GM18498 (cell line): Measurements from ENCODE around the gene ANKRD36.
A peak's percentile ranks its signal among the peaks of the same experiment; 100 is the strongest.
"Not testable (repeated sequence)": the region's sequence is repeated elsewhere in the genome, so short reads cannot be mapped to it uniquely, and the experiment has no call there.

Source experiments
- ATAC-seq: cut with Tn5 transposase; IDR thresholded peaks from one replicate; pipeline ENCODE4 v1.9.1; 2021; ENCODE audit warnings: mild to moderate bottlenecking, moderate library complexity; ENCODE audit not compliant: unreplicated experiment

The ANKRD36 gene

DNA sequence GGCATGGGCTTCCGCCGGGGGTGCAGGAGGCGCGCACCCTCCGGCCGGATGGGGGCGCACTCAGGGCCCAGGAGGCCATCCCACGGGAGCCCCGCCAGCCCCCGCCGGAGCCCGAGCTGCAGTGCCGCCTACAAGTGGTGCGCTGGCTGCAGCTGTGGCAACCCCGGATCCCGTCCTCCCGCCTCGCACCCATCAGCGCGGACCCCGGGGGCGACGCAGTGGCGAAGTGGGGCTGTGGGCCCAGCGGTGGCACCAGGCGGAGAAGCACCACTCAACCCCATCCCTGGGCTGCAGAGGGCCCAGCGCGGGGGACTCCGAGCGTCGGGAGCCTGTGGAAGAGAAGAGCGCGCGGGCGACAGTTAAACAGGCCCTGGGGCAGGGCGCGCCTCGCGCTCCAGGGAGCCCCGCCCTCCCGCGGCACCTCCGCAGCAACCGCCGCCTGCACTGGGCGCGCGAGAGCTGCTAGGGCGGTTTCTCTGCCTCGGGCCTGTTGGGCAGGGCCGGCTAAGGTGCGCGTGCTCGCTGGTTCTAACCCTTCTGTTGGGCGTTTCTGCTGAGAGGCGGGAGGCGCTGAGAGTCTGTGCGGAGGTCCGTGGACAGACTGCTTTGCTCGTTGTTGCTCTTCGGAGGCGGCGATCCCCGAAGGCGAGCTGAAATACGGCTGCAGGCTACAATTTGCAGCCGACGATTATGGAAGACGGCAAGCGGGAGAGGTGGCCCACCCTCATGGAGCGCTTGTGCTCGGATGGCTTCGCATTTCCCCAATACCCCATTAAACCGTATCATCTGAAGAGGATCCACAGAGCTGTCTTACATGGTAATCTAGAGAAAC lies at the start of gene ANKRD36:
TSS of gene ANKRD36 (plus strand) at position 104 of the 832 bp plus-strand sequence. CDS start at position 691, 587 bp downstream.
- ATAC-seq = peak; percentile 96

- not testable (repeated sequence) for ATAC-seq
These were observed 46.9 kb upstream of the ANKRD36 start for GRCh38 chr2:97066030-97066429.

- ATAC-seq = no peak
These were observed 45.5 kb upstream of the ANKRD36 start for GRCh38 chr2:97067279-97068004.

- ATAC-seq = no peak
These were observed 44.9 kb upstream of the ANKRD36 start for GRCh38 chr2:97068074-97068473.

- not testable (repeated sequence) for ATAC-seq
These were observed 44.2 kb upstream of the ANKRD36 start for GRCh38 chr2:97068722-97069121.

GRCh38 chr2:97070915-97071314 lies 42.0 kb upstream of the ANKRD36 start:
- not testable (repeated sequence) for ATAC-seq

- not testable (repeated sequence) for ATAC-seq
These were observed 35.7 kb upstream of the ANKRD36 start for GRCh38 chr2:97077213-97077612.

GRCh38 chr2:97080855-97081254 lies 32.1 kb upstream of the ANKRD36 start:
- ATAC-seq = not testable (repeated sequence)

DNA sequence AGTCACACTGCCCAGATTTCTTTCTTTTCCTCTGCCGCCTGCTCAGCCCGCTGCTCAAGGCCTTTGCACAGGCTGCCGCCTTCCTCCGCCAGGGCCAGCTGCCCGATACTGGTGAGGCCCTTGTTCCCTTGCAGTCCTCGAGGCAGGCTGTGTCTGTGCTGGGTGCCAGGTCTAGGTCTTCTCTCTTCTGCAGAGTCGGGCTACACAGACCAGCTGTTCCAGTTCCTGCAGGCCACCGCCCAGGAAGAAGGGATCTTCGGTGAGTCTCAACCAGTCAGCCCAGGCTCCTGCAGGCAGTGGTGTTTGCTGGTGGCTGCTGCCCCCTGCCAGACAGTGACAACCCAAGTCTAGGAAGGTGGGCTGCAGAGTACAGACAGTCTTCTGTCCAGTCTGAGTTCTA lies 30.7 kb upstream of the ANKRD36 start:
- ATAC-seq = not testable (repeated sequence)

- not testable (repeated sequence) for ATAC-seq
These were observed 29.4 kb upstream of the ANKRD36 start for GRCh38 chr2:97083516-97083915.

- not testable (repeated sequence) for ATAC-seq
These were observed 27.9 kb upstream of the ANKRD36 start for GRCh38 chr2:97085093-97085492.

DNA sequence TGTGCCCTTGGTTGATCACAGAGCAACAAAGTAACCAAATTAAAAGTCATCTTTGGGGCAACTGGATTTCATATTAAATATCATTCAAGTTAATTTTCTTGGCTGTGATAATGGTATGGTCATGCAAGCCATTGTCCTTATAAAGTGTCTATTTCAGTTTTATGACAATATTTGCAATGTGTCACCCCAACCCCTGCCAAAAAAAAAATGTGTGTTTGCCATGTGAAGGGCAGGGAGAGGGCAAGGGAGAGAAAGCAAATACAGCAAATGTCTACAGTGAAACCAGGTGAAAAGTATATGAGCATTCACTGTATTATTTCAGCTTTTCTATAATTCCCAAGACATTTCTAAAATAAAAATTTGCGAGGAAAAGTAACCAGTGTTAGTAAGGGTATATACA lies 24.2 kb upstream of the ANKRD36 start:
- ATAC-seq = not testable (repeated sequence)

DNA sequence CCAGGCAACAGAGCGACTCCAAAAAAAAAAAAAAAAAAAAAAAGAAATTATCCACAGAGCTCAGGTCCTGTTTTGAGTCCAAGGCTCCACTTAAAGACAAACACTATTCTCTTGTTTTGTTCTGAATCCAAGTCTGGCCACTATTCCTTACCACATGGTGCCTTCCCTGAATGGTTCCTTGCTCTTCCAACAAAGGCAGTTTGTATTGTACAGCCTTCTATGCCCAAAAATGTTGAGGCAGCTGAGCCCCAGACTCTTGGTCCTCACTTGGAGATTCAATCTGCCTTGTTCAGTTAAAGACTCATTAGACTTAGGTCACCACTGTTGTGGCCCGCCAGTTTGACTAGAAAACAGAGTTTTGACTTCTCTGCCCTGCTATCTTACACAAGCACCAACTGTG lies 20.0 kb upstream of the ANKRD36 start:
- not testable (repeated sequence) for ATAC-seq

DNA sequence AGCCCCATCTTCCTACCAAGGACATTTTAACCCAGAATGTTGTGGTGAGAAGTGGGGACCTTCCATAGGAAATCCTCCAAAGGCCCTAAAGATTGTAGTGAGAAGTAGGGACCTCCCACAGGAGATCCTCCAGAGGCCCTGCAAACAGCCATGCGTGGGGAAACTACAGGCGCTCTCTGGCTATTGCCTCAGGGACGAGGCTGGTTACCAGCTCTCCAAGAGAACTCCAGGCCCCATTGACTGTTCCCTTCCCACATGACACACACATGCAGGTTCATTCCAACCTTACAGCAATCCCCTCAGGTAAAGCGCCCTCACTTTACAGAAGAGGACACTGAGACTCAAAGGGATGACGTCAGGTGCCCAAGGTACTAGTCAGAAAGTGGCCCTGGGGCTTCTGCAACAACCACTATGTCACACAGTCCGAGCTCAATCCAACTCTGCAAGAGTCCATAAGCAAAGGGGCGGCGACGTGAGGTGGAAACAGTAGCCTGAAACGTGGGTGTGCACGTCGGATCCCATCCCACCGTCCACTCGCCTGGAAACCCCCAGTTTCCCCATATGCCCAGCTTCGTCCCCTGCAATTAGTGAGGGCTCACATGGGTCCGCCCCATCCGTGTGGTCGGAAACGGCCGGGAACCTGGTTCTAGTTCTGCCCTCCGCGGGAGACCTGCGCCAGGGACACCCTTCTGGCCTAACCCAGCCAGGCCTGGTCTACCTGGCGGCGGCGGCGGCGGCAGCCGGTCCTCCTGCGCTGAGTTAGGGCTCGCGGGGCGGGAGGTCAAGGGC lies 18.8 kb upstream of the ANKRD36 start:
- peak; percentile 50 for ATAC-seq

DNA sequence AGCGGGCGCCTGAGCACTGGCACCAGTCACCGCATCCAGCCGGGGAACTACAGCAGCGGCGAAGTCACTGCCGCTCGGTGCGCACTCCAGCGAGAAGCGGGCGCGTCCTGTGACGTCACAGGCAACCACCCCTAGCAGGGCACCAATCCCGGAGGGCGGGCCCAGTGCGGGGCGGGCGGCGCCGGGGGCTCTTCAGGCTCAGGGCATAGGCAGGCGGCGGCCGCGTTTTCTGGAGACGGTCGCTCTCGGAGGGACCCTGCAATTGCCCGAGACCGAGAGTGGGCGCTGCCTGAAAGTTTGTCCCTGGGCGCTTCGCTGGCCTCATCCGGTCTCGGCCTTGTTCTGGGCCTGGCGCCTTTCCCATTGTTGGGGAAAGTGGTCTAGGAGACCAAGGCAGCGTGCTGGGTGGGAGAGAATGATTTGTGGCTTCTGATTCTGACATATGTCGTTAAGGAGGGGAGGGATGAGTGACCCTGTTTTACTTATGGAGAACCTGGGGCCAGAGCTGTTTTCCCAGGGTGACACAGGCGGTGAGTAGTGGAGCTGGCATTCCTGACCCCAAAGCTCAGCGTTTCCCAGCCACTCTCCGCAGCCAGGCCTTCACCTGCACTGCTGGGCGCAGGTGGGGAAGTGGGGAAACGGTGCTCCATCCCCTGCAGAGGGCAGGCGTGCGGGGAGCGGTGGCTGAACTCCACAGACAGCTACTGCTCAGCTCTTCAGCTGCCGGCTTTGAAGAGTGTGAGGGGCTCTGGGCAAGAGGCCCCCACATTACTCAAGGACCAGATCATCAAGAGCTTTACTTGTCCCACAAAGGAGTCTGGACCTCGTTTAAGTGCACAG lies 18.0 kb upstream of the ANKRD36 start, which contains the start of gene FAHD2B:
TSS of gene FAHD2B (minus strand) at position 111 of the 840 bp plus-strand sequence. CDS start 3,176 bp downstream, outside the sequence.
- ATAC-seq = peak; percentile 93

GRCh38 chr2:97095661-97096060 lies 17.3 kb upstream of the ANKRD36 start:
- ATAC-seq = no peak

GRCh38 chr2:97098786-97099372 lies 14.1 kb upstream of the ANKRD36 start:
- ATAC-seq = not testable (repeated sequence)

- ATAC-seq = not testable (repeated sequence)
These were observed 6.1 kb upstream of the ANKRD36 start for GRCh38 chr2:97106878-97107277.

GRCh38 chr2:97111246-97111645 lies 1.7 kb upstream of the ANKRD36 start:
- not testable (repeated sequence) for ATAC-seq
